GM18907 (cell line): ENCODE results near the gene ZNRF1.
"Not testable (repeated sequence)": the region's sequence is repeated elsewhere in the genome, so short reads cannot be mapped to it uniquely, and the experiment has no call there.

ENCODE experiments used
- ATAC-seq: cut with Tn5 transposase; IDR thresholded peaks from one replicate; pipeline ENCODE4 v1.9.1; 2021; ENCODE audit warnings: mild to moderate bottlenecking, moderate library complexity; ENCODE audit not compliant: unreplicated experiment

ZNRF1 gene

GRCh38 chr16:75026239-75026891 lies 27.5 kb downstream of the ZNRF1 start:
- ATAC-seq = not testable (repeated sequence)

- no peak for ATAC-seq
Measured at GRCh38 chr16:75026892-75027391, 28.1 kb downstream of the ZNRF1 start.

GRCh38 chr16:75027520-75028300 lies 28.9 kb downstream of the ZNRF1 start:
- ATAC-seq = no peak

- ATAC-seq = no peak
Measured at GRCh38 chr16:75028544-75029135, 29.8 kb downstream of the ZNRF1 start.

- no peak for ATAC-seq
Measured at GRCh38 chr16:75029854-75030253, 31.0 kb downstream of the ZNRF1 start.

GRCh38 chr16:75032655-75033054 lies 33.8 kb downstream of the ZNRF1 start:
- no peak for ATAC-seq

GRCh38 chr16:75035410-75035968 lies 36.7 kb downstream of the ZNRF1 start:
- ATAC-seq = no peak

GRCh38 chr16:75038036-75038858 lies 39.4 kb downstream of the ZNRF1 start:
- no peak for ATAC-seq

GRCh38 chr16:75039941-75040340 lies 41.1 kb downstream of the ZNRF1 start:
- no peak for ATAC-seq

GRCh38 chr16:75042426-75043174 lies 43.8 kb downstream of the ZNRF1 start:
- ATAC-seq = no peak

- ATAC-seq = peak; percentile 65
Measured at GRCh38 chr16:75043175-75043895, 44.5 kb downstream of the ZNRF1 start.

- no peak for ATAC-seq
Measured at GRCh38 chr16:75044800-75045361, 46.1 kb downstream of the ZNRF1 start.

GRCh38 chr16:75045424-75045823 lies 46.6 kb downstream of the ZNRF1 start:
- ATAC-seq = no peak

- ATAC-seq = no peak
Measured at GRCh38 chr16:75048054-75048453, 49.2 kb downstream of the ZNRF1 start.

- no peak for ATAC-seq
Measured at GRCh38 chr16:75048530-75048929, 49.7 kb downstream of the ZNRF1 start.

- ATAC-seq = no peak
Measured at GRCh38 chr16:75052481-75053202, 53.8 kb downstream of the ZNRF1 start.

GRCh38 chr16:75053791-75054555 lies 55.1 kb downstream of the ZNRF1 start:
- no peak for ATAC-seq

GRCh38 chr16:75054556-75054947 lies 55.7 kb downstream of the ZNRF1 start:
- ATAC-seq = no peak
